ENCODE results near the gene NFATC2.

NFATC2 gene

GRCh38 chr20:51513545-51513944, 29.0 kb downstream of the NFATC2 start:
- DNase-seq, result no peak

GRCh38 chr20:51512645-51513044, 29.9 kb downstream of the NFATC2 start:
- DNase-seq, result no peak

DNA sequence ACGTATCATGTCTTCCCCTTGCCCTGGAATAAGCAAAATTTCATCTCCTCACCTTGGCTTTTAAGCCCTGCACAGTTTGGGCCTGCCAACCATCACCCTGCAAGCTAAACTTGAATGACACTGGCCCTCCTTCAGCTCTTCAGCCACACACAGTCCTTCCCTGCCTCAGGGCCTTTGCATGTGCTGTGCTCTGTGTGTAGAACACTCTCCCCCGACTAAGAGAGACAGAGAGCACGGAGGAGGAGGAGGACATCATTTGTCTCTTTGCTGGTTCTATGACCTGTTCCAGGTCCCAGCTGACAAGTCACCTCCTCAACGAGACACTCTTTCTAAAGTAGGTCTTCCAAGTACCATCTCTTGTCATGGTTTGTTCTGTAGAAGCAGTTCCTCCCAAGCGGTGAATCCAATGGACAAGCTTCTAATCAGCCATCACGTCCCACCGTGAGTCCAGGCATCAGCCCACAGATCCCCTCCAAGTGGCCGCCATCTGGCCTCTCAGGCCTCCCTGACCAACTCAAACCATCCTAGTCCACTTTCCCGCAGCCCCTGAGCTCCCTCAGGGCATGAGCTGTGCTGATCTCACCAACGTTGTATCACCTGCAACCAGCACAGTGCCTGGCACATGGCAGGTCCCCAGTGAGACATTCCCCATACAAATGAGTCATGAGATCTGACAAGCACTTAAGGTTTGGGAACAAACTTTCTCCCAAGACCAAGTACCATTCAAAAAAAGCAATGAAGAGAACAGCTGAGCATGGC, 30.5 kb downstream of the NFATC2 start:
- DNase-seq, result no peak

DNA sequence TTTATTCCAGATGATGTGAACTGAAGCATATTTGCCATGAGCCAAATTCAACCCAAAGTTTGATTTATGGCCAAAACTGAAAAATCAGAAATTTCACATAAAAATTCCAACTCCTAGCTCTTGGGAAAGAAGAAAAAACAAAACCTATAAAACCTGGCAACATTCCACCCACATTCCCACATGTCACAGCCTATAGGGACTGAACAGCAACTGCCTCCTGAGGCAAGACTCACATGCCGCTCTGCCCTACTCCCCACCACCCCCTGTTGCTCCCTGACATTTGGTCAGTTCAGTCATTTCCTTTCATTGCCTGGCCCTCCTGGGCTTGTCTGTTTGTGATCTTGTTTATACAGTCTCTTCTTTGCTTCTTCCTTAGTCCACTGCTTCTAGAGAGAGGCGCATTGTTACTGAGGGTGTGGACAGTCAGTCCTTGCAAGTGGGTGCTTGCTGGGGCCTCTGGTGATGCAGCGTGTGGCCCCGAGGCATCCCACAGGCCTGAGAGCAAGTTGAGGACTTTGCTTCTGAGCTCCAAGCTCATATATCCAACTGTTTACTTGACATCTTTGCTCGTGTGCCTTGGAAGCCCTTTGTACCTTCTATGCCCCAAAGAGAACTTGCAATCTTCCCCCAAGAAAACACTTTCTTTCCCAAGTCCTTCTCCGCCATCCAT, 31.4 kb downstream of the NFATC2 start:
- DNase-seq, result no peak

DNA sequence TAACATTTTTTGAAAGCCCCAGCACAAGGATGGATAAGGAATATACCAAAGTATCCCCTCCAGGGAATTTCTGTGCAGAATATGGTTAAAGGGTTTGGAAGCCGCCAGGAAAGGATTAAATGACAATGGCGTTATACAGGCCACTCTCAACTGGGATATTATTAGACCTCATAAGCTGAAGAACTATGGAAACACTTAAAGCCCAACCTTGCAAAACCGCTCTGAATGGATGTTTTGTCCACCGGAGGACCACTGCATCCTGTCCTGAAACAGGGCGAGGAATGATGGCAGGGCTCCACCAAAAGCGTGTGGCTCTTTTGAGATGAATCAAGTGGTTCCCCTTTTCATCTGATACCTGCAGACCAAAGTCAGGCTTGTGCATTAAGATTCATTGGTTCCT, 32.4 kb downstream of the NFATC2 start:
- DNase-seq, result no peak

GRCh38 chr20:51509208-51509607, 33.3 kb downstream of the NFATC2 start:
- DNase-seq, result no peak

DNA sequence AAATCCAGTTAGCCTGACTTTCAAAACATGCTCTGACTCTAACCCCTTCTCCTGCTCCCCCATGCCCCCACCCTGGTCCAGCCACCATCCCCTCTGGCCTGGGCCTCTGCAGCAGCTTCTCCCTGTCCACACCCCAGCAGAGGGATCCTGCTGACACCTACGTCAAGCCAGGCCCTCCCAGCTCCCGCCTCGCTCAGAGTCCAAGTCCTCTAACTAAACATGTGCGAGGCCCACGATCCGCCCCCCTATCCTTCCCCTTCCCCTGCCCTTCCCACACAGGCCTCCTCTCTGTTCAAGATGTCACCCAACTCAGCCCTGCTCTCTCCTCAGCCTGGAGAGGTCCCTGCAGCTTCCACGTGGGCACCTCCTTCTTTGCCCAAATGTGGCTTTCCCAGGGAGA, 33.7 kb downstream of the NFATC2 start:
- DNase-seq, result no peak

GRCh38 chr20:51508158-51508557, 34.4 kb downstream of the NFATC2 start:
- DNase-seq, result no peak

- no peak for DNase-seq
These were observed 35.1 kb downstream of the NFATC2 start for GRCh38 chr20:51507216-51508036.

GRCh38 chr20:51506527-51507215, 35.8 kb downstream of the NFATC2 start:
- no peak for DNase-seq

DNA sequence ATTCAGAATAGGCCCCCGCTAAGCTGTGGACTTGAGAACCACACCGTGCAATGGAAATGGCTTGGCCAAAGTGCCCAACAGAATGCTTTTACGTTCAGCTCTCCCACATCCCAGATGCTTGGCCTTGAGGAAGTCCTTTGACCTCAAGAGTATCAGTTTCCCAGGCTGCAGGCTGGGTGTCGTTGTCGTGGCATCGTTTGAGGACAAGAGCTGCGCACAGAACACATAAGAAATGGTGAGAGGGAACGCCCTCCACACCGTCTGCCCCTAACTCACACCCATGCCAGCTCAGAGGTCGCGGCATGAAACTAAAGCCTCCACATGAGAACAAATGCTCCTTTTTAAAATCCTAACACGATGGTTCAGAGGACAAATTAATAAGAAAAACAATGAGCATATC, 37.0 kb downstream of the NFATC2 start:
- no peak for DNase-seq

GRCh38 chr20:51503376-51503775, 39.1 kb downstream of the NFATC2 start:
- DNase-seq, result no peak

DNA sequence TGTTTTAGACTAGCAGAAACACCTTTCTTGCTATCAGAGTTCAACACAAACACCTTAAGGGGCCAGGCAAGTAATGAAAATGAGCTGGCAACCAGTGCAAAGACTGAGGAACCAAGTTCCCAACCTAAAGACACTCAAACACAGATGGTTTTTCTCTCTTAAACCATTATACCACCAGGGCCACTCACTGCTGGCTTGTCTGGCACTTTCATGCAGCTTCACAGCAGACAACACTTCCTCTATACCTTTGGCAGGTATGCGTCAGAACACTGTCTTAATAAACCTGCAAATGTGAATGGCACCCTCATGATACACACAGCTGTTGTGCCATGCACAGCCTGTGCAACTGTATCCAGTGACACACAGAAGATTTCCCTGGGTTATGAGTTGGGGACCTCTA, 41.6 kb downstream of the NFATC2 start:
- no peak for DNase-seq

- no peak for DNase-seq
These were observed 42.2 kb downstream of the NFATC2 start for GRCh38 chr20:51500311-51500710.

DNA sequence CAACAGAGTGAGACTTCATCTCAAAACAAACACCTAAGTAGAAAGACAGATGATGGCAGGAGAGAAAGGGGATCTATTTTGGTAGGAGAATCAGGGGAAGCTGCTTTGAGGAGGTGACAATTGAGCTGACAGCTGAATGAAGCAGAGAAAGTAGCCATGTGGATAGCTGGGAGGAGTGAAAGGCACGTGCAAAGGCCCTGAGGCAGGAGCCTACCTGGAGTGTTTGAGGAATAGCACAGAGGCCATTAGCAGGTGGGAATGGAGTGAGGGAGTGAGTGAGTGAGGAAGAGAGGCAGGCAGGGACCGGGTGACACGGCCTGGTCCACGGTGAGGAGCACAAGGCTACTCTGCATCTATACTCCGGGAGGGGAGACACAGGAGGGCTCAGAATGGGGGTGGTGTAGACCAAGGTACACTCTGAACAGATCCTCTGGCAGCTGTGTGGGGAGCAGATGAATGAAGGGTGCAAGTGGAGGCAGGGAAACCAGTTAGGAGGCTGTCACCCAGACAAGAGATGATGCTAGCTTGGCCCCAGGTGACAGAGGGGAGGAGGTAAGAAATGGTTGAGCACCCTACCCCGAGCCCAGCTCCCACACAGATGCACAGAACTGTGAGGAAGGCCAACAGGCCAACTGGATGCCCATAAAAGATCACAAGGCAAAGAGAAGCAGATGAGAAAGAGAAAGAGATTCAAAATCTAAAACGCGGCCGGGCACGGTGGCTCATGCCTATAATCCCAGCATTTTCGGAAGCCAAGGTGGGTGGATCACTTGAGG, 43.6 kb downstream of the NFATC2 start:
- no peak for DNase-seq

DNA sequence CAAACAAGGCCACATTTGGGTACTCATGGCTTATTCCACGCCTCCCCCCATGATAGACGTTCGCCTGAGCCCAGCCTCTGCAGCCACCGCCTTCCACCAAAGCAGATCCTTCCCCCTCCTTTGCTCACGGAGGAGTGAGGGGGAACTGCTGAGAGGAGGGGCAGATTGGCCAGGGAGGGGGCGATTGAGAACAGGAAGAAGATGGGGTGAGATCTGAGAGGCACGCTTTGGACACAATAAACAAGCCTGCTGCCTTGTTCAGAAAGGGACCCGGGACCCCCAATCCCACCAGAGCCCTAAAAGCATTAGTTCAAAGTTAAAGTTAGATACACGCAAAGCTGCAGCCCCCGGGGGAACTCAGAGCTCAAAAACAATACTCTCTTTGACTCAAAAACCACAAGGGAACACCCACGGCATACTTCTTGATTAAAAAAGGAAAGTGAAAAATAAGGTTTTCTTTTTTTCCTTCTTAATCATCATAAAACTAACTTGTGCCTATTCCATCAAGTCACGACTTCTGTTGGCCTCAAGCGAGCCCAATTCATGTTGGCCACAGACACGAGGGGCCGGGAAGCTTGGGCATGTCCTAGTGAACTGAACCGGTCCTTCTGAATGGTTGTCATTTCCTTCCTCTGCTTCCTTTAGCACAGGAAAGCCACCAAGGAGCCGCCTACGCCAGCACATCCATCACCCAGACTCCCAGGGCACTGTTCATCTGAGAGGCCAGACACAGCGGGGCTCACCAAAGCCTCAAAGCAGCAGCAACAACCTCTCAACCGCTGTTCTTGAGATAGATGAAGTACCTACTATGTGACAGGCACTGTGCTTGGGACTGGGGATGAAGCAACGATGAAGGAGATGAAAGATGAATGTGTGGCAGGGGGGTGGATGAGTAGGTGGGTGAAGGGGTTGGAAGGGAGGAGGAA, 44.7 kb downstream of the NFATC2 start:
- no peak for DNase-seq

DNA sequence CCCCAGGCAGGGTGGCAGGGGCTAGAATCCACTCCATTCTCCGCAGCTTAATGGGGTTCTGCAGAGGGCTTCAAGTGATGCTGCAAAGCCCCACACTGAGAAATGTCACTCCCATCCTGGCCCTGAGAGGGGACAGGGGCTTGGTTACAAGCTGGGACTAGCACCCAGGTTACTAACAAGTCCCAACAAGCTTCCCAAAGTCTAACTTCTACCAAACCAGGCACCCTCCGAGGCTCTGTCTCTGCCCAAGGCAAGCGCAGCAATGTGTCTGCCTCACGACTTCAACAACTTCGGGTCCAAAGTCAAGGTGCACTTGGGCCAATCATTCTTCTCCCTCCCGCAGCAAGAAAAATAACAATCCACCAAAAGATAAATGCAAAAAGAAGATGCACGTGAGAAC, 45.6 kb downstream of the NFATC2 start:
- no peak for DNase-seq

- DNase-seq, result no peak
These were observed 46.5 kb downstream of the NFATC2 start for GRCh38 chr20:51495921-51496545.

DNA sequence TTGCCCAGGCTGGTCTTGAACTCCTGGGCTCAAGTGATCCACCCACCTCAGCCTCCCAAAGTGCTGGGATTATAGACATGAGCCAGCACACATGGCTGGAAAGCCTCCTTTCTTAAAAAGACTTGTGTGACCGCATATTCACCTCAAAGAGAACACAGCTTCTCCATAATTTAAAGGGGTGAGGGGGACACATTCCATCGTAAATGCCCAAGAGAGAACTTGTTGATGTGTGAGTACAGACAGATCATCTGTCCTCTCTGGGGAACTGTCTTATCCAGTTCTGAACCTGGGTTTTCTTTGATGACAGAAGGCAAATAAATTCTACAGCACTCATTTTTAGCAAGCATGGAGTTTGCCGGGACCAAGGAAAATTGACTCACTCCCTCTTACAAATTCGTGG, 47.2 kb downstream of the NFATC2 start:
- no peak for DNase-seq

GRCh38 chr20:51494241-51495110, 48.0 kb downstream of the NFATC2 start:
- no peak for DNase-seq

Data from cerebellar nuclear complex (tissue), 1 donor.